Measurements from ENCODE around the gene CASD1. TPM values are rescaled to one million over a fixed set of nuclear protein-coding genes. Genes with fewer than 3 reads are reported as not detected.
A peak's percentile ranks its signal among the peaks of the same experiment; 100 is the strongest.

The CASD1 gene
- total RNA-seq, 1 donor from 2014 or later = 13.0 TPM

- no peaks in the 10 kb centered on the region for H4K20me1 ChIP-seq (ENCODE audit: insufficient read depth, low read length)
- H3K9ac ChIP-seq (ENCODE audit: low read length) = no peak overlapping the region
- DNase-seq (ENCODE audit: low read depth) (no peak), FAIRE-seq (no peak)
- H3K4me2 ChIP-seq (ENCODE audit: low read length) = no peak overlapping the region
- no peaks in the 10 kb centered on the region for H3K4me1 ChIP-seq (ENCODE audit: insufficient read depth, low read length)
- no peak for TF ChIP-seq EZH2 (IDR thresholded peaks at IDR 0.05; ENCODE audit: insufficient read depth, low read length)
- no peak for TF ChIP-seq CTCF (IDR thresholded peaks at IDR 0.05; ENCODE audit: insufficient read depth, low read depth, low read length)
- H2AFZ ChIP-seq (ENCODE audit: low read depth, low read length) = no peak overlapping the region
- H3K36me3 ChIP-seq (ENCODE audit: insufficient read depth, low read length) = no peaks in the 10 kb centered on the region
- Mint-ChIP-seq H3K4me3 (ENCODE audit: unreplicated experiment) (peak overlapping the region; percentile 3), H3K9me3 (ENCODE audit: unreplicated experiment) (peaks cover 2% of the 10 kb centered on the region), H3K27ac (ENCODE audit: unreplicated experiment) (no peak overlapping the region), H3K27me3 (ENCODE audit: low read depth, unreplicated experiment) (no peaks in the 10 kb centered on the region), H3K4me1 (ENCODE audit: low read depth, unreplicated experiment) (no peaks in the 10 kb centered on the region), H3K36me3 (ENCODE audit: low read depth, unreplicated experiment) (no peaks in the 10 kb centered on the region)
- no peaks in the 10 kb centered on the region for H3K27me3 ChIP-seq (ENCODE audit: insufficient read depth, low read length)
- H3K79me2 ChIP-seq (ENCODE audit: insufficient read depth, low read length) = no peaks in the 10 kb centered on the region
- no peaks in the 10 kb centered on the region for H3K9me3 ChIP-seq (ENCODE audit: insufficient read depth, low read depth, low read length)
- no peak overlapping the region for H3K27ac ChIP-seq (ENCODE audit: low read depth, low read length)
- no peak overlapping the region for H3K4me3 ChIP-seq (ENCODE audit: insufficient read depth, low read depth, low read length)
These were observed 17.0 kb upstream of the CASD1 start for GRCh38 chr7:94492601-94493000.

- no peaks in the 10 kb centered on the region for H3K4me1 Mint-ChIP-seq (ENCODE audit: low read depth, unreplicated experiment)
- Histone ChIP-seq H3K4me1 (ENCODE audit: insufficient read depth, low read length) (no peaks in the 10 kb centered on the region), H3K9me3 (ENCODE audit: insufficient read depth, low read depth, low read length) (no peaks in the 10 kb centered on the region), H2AFZ (ENCODE audit: low read depth, low read length) (no peak overlapping the region), H3K4me2 (ENCODE audit: low read length) (no peak overlapping the region), H3K36me3 (ENCODE audit: insufficient read depth, low read length) (no peaks in the 10 kb centered on the region), H3K27me3 (ENCODE audit: insufficient read depth, low read length) (no peaks in the 10 kb centered on the region), H4K20me1 (ENCODE audit: insufficient read depth, low read length) (no peaks in the 10 kb centered on the region), H3K79me2 (ENCODE audit: insufficient read depth, low read length) (no peaks in the 10 kb centered on the region), H3K9ac (ENCODE audit: low read length) (no peak overlapping the region), H3K4me3 (ENCODE audit: insufficient read depth, low read depth, low read length) (no peak overlapping the region), H3K27ac (ENCODE audit: low read depth, low read length) (no peak overlapping the region)
- no peak for TF ChIP-seq CTCF (IDR thresholded peaks at IDR 0.05; ENCODE audit: insufficient read depth, low read depth, low read length)
- no peak for TF ChIP-seq EZH2 (IDR thresholded peaks at IDR 0.05; ENCODE audit: insufficient read depth, low read length)
- H3K27ac Mint-ChIP-seq (ENCODE audit: unreplicated experiment) = no peak overlapping the region
- H3K4me3 Mint-ChIP-seq (ENCODE audit: unreplicated experiment) = no peak overlapping the region
- FAIRE-seq (no peak), DNase-seq (ENCODE audit: low read depth) (no peak)
- no peaks in the 10 kb centered on the region for H3K36me3 Mint-ChIP-seq (ENCODE audit: low read depth, unreplicated experiment)
- H3K9me3 Mint-ChIP-seq (ENCODE audit: unreplicated experiment) = peaks cover 2% of the 10 kb centered on the region
- H3K27me3 Mint-ChIP-seq (ENCODE audit: low read depth, unreplicated experiment) = no peaks in the 10 kb centered on the region
These were observed 11.5 kb upstream of the CASD1 start for GRCh38 chr7:94497874-94498670.

- no peak overlapping the region for H3K4me3 Mint-ChIP-seq (ENCODE audit: unreplicated experiment)
- Histone ChIP-seq H4K20me1 (ENCODE audit: insufficient read depth, low read length) (no peaks in the 10 kb centered on the region), H3K79me2 (ENCODE audit: insufficient read depth, low read length) (no peaks in the 10 kb centered on the region), H3K9ac (ENCODE audit: low read length) (no peak overlapping the region), H3K9me3 (ENCODE audit: insufficient read depth, low read depth, low read length) (no peaks in the 10 kb centered on the region), H3K27me3 (ENCODE audit: insufficient read depth, low read length) (no peaks in the 10 kb centered on the region), H3K27ac (ENCODE audit: low read depth, low read length) (no peak overlapping the region), H3K4me2 (ENCODE audit: low read length) (no peak overlapping the region), H3K36me3 (ENCODE audit: insufficient read depth, low read length) (no peaks in the 10 kb centered on the region), H3K4me1 (ENCODE audit: insufficient read depth, low read length) (no peaks in the 10 kb centered on the region), H2AFZ (ENCODE audit: low read depth, low read length) (no peak overlapping the region), H3K4me3 (ENCODE audit: insufficient read depth, low read depth, low read length) (no peak overlapping the region)
- FAIRE-seq (no peak), DNase-seq (ENCODE audit: low read depth) (no peak)
- TF ChIP-seq CTCF (IDR thresholded peaks at IDR 0.05; ENCODE audit: insufficient read depth, low read depth, low read length) = no peak
- no peak for TF ChIP-seq EZH2 (IDR thresholded peaks at IDR 0.05; ENCODE audit: insufficient read depth, low read length)
- no peaks in the 10 kb centered on the region for H3K36me3 Mint-ChIP-seq (ENCODE audit: low read depth, unreplicated experiment)
- no peaks in the 10 kb centered on the region for H3K27me3 Mint-ChIP-seq (ENCODE audit: low read depth, unreplicated experiment)
- H3K4me1 Mint-ChIP-seq (ENCODE audit: low read depth, unreplicated experiment) = no peaks in the 10 kb centered on the region
- peaks cover 2% of the 10 kb centered on the region for H3K9me3 Mint-ChIP-seq (ENCODE audit: unreplicated experiment)
- no peak overlapping the region for H3K27ac Mint-ChIP-seq (ENCODE audit: unreplicated experiment)
These were observed 10.7 kb upstream of the CASD1 start for GRCh38 chr7:94498918-94499317.
